Fibroblast of skin of abdomen (primary cell): ENCODE data around the gene PROC.

Source experiments
- DNase-seq: peaks from one replicate; pipeline ENCODE4 v3.0.0-alpha.2; 2013

The PROC gene

GRCh38 chr2:127414638-127415592 is 3.3 kb upstream of the PROC start:
- DNase-seq = peak; percentile 75

- no peak for DNase-seq
Observed at GRCh38 chr2:127415593-127416505, 2.4 kb upstream of the PROC start.

- DNase-seq = no peak
Observed at GRCh38 chr2:127416506-127417001, 1.7 kb upstream of the PROC start.

GRCh38 chr2:127417406-127417805 is 821 bp upstream of the PROC start:
- no peak for DNase-seq

- DNase-seq = no peak
Observed at GRCh38 chr2:127419112-127419430, 844 bp downstream of the PROC start.

GRCh38 chr2:127419448-127420038 is 1.3 kb downstream of the PROC start:
- DNase-seq = no peak

GRCh38 chr2:127420039-127420864 is 2.0 kb downstream of the PROC start:
- DNase-seq = no peak

- no peak for DNase-seq
Observed at GRCh38 chr2:127421116-127421800, 3.0 kb downstream of the PROC start.

- DNase-seq = no peak
Observed at GRCh38 chr2:127421871-127422558, 3.8 kb downstream of the PROC start.

- no peak for DNase-seq
Observed at GRCh38 chr2:127422559-127423477, 4.6 kb downstream of the PROC start.

GRCh38 chr2:127423478-127423843 is 5.2 kb downstream of the PROC start:
- DNase-seq = no peak

- DNase-seq = no peak
Observed at GRCh38 chr2:127423880-127424279, 5.7 kb downstream of the PROC start.

- no peak for DNase-seq
Observed at GRCh38 chr2:127424598-127425520, 6.6 kb downstream of the PROC start.

- DNase-seq = no peak
Observed at GRCh38 chr2:127425540-127426490, 7.6 kb downstream of the PROC start.

- DNase-seq = no peak
Observed at GRCh38 chr2:127426501-127427354, 8.5 kb downstream of the PROC start.

GRCh38 chr2:127427376-127428056 is 9.3 kb downstream of the PROC start:
- DNase-seq = no peak
